Keratinocyte (primary cell): ENCODE results near the gene SERINC1.

Source experiments
- CTCF ChIP-seq, 3 experiments: IDR thresholded peaks in 1 of 3; conservative IDR thresholded peaks in 1 of 3; optimal IDR thresholded peaks in 1 of 3; 2 replicates in 2 of 3; 3 replicates in 1 of 3; pipeline versions ENCODE3 to v1.5.1; 2011; ENCODE audit warnings: low read length in 3 of 3, mild to moderate bottlenecking in 3 of 3, moderate library complexity in 2 of 3, control low read depth in 1 of 3, inconsistent platforms in 1 of 3; ENCODE audit not compliant: insufficient read depth in 2 of 3; ENCODE audit errors: extremely low read depth in 1 of 3
- EZH2 ChIP-seq: IDR thresholded peaks from one replicate; pipeline ENCODE4 v1.6.1; 2012; ENCODE audit warnings: inconsistent platforms, mild to moderate bottlenecking, low read length, moderate library complexity

GRCh38 chr6:122454673-122455072 lies 16.9 kb downstream of the SERINC1 start:
- TF ChIP-seq CTCF (optimal IDR thresholded peaks at IDR 0.05 in 1 of 3, IDR thresholded peaks at IDR 0.05 in 1 of 3, conservative IDR thresholded peaks at IDR 0.05 in 1 of 3; ENCODE audit: extremely low read depth in 1 of 3, insufficient read depth in 2 of 3, low read length in 3 of 3) = no peak
- no peak for TF ChIP-seq EZH2
